Measurements from ENCODE around the gene AGER. TPM values are rescaled to one million over a fixed set of nuclear protein-coding genes. Genes with fewer than 3 reads are reported as not detected.
"Not testable (repeated sequence)": the region's sequence is repeated elsewhere in the genome, so short reads cannot be mapped to it uniquely, and the experiment has no call there.

The AGER gene
- total and polyA plus RNA-seq, 9 donors: 3.7 to 17.1 (median 10.1) TPM

DNA sequence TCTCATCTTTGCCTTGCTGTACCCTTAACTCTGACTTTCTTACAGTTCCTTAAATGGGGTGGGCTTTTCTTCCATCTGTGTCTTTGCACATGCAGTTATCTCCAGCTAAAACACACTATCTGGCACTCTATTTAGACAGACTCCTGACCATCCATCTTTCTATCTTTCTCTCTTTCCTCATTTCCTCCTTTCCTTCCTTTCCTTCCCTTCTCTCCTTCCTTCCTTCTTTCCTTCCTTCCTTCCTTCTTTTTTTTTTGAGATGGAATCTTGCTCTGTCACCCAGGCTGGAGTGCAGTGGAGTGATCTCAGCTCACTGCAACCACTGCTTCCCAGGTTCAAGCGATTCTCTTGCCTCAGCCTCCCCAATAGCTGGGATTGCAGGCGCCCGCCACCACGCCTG lies 31.6 kb upstream of the AGER start:
- no peak overlapping the region for H3K4me3 ChIP-seq (ENCODE audit: low read length)
- no peaks in the 10 kb centered on the region for H3K9me3 ChIP-seq (replicated peaks; ENCODE audit: control insufficient read depth, low read depth, low read length)
- no peak overlapping the region for H3K27ac ChIP-seq (ENCODE audit: low read length)
- H3K4me1 ChIP-seq (ENCODE audit: control insufficient read depth, insufficient read depth, low read length): no peaks in the 10 kb centered on the region
- no peaks in the 10 kb centered on the region for H3K36me3 ChIP-seq (ENCODE audit: control insufficient read depth, insufficient read depth, low read length)
- H3K27me3 ChIP-seq (ENCODE audit: control insufficient read depth, insufficient read depth, low read length): no peaks in the 10 kb centered on the region
- no CpG with 5 or more reads among the region's 4 CpGs for WGBS (ENCODE audit: insufficient coverage)
- DNase-seq: no peak

DNA sequence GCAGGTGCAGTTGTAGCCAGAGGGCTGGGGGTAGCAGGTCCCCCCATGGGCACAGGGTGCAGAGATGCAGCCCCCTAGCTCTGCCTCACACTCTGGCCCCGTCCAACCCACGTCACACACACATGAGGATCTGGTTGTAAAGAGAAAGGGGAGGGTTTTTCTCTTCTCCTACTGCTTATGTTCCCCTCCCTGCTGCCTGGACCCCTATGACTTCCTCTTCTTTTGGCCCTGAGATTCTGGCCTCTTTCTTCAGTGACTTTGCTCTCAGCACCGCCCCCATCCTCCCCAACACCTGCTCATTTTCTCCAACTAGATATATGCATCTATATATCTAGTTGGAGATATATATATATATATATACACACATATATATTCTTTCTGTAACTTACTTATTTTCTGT lies 30.1 kb upstream of the AGER start:
- no peaks in the 10 kb centered on the region for H3K27me3 ChIP-seq (ENCODE audit: control insufficient read depth, insufficient read depth, low read length)
- no peaks in the 10 kb centered on the region for H3K36me3 ChIP-seq (ENCODE audit: control insufficient read depth, insufficient read depth, low read length)
- no peaks in the 10 kb centered on the region for H3K4me1 ChIP-seq (ENCODE audit: control insufficient read depth, insufficient read depth, low read length)
- H3K27ac ChIP-seq (ENCODE audit: low read length): no peak overlapping the region
- no peak overlapping the region for H3K4me3 ChIP-seq (ENCODE audit: low read length)
- WGBS (ENCODE audit: insufficient coverage): no CpG with 5 or more reads among the region's 3 CpGs
- DNase-seq: no peak
- H3K9me3 ChIP-seq (replicated peaks; ENCODE audit: control insufficient read depth, low read depth, low read length): no peaks in the 10 kb centered on the region

DNA sequence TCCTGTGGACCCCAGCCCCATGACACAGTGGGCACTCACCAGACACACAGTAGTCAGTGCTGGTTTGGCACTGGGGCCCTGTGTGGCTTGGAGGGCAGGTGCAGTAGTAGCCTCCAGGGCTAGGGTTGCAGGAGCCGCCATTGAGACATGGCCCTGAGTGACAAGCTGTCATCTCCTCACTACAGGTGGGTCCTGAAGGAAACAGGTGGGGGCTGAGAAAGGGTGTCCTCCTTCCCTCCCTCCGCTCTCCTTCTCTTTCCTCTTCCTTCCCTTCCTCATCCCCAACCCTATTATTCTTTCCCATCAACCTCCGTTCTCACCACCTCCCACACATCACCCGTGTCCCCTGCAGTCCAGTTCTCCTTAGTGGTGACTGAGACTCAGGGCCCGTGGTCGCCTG lies 29.6 kb upstream of the AGER start:
- 78% methylated on average over 2 of the region's 6 CpGs for WGBS (ENCODE audit: insufficient coverage)
- H3K27ac ChIP-seq (ENCODE audit: low read length): no peak overlapping the region
- H3K9me3 ChIP-seq (replicated peaks; ENCODE audit: control insufficient read depth, low read depth, low read length): no peaks in the 10 kb centered on the region
- DNase-seq: no peak
- no peaks in the 10 kb centered on the region for H3K27me3 ChIP-seq (ENCODE audit: control insufficient read depth, insufficient read depth, low read length)
- H3K36me3 ChIP-seq (ENCODE audit: control insufficient read depth, insufficient read depth, low read length): no peaks in the 10 kb centered on the region
- no peak overlapping the region for H3K4me3 ChIP-seq (ENCODE audit: low read length)
- no peaks in the 10 kb centered on the region for H3K4me1 ChIP-seq (ENCODE audit: control insufficient read depth, insufficient read depth, low read length)

DNA sequence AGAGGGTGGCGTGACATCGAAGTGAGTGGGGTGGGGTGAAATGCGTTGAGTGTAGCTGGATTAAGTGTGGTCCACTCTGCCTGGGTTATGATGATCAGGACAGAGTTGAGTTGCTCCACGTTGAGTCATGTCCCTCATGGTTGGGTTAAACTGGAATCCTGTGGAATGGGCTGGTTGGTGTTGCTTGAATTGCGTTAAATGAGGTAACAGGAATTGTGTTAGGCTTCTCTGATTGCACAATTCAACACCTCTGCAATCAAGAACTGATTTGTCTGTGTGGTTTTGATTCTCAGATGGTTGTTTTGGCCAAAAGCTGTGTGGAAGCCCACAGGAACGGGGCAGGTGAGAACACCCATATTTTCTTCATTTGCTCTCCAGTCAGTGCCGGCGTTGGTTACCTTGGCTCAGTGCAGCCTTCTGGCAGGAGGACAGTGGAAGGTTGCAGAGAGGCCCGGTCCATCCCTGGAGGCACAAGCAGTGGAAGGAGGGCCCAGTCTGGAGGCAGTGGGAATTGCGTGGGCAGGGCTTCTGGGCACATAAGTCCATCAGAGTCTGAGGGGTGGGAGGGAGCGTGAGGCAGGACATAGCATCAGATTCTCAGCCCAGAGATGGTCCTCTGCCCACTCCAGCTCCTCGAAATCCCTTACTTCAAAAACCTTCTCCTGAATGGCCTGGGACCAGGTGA lies 28.2 kb upstream of the AGER start:
- no peak overlapping the region for H3K4me3 ChIP-seq (ENCODE audit: low read length)
- no peaks in the 10 kb centered on the region for H3K27me3 ChIP-seq (ENCODE audit: control insufficient read depth, insufficient read depth, low read length)
- no peaks in the 10 kb centered on the region for H3K4me1 ChIP-seq (ENCODE audit: control insufficient read depth, insufficient read depth, low read length)
- 64% methylated on average over 6 of the region's 12 CpGs for WGBS (ENCODE audit: insufficient coverage)
- H3K36me3 ChIP-seq (ENCODE audit: control insufficient read depth, insufficient read depth, low read length): no peaks in the 10 kb centered on the region
- no peak for DNase-seq
- H3K9me3 ChIP-seq (replicated peaks; ENCODE audit: control insufficient read depth, low read depth, low read length): no peaks in the 10 kb centered on the region
- no peak overlapping the region for H3K27ac ChIP-seq (ENCODE audit: low read length)

DNA sequence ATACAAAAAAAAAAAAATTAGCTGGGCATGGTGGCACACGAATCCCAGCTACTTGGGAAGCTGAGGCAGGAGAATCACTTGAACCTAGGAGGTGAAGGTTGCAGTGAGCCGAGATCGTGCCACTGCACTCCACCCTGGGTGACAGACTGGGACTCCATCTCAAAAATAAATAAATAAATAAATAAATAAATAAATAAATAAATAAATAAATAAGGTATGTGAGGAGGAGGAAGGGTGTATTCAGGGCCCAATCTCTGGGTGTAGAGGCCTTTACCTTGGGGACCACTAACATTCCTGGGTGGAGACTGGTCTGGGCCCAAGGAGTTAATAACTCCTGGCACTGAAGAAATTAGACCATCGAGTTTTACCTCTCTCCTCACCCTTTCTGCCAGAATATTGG lies 27.4 kb upstream of the AGER start:
- not testable (repeated sequence) for H3K9me3 ChIP-seq (replicated peaks; ENCODE audit: control insufficient read depth, low read depth, low read length); H3K4me3 ChIP-seq (ENCODE audit: low read length); H3K27me3 ChIP-seq (ENCODE audit: control insufficient read depth, insufficient read depth, low read length); DNase-seq; H3K36me3 ChIP-seq (ENCODE audit: control insufficient read depth, insufficient read depth, low read length); H3K4me1 ChIP-seq (ENCODE audit: control insufficient read depth, insufficient read depth, low read length); H3K27ac ChIP-seq (ENCODE audit: low read length)
- WGBS (ENCODE audit: insufficient coverage): no CpG with 5 or more reads among the region's 4 CpGs

DNA sequence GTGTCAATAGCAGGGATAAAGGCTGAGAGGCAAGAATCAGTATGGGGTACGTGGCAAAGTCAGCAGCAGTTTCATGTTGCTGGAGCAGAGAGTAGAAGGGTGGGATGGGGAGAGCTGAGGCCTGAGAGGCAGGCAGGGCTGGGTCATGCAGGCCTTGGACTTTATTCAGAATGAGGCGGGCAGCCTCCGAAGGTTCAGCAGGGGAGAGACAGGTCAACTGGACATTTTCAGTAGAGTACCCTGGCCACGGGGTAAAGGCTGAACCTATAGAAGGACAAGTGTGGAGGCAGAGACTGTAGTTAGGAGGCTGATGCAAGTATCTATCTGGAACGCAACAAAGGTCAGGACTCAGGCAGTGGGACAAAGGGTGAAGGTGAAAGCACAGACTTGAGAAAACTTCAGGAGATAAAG lies 26.1 kb upstream of the AGER start:
- Histone ChIP-seq H3K9me3 (replicated peaks; ENCODE audit: control insufficient read depth, low read depth, low read length) (no peaks in the 10 kb centered on the region), H3K4me3 (ENCODE audit: low read length) (no peak overlapping the region), H3K4me1 (ENCODE audit: control insufficient read depth, insufficient read depth, low read length) (no peaks in the 10 kb centered on the region), H3K27me3 (ENCODE audit: control insufficient read depth, insufficient read depth, low read length) (no peaks in the 10 kb centered on the region), H3K36me3 (ENCODE audit: control insufficient read depth, insufficient read depth, low read length) (no peaks in the 10 kb centered on the region), H3K27ac (ENCODE audit: low read length) (no peak overlapping the region)
- no peak for DNase-seq
- WGBS (ENCODE audit: insufficient coverage): 78% methylated on average over 5 of the region's 5 CpGs

DNA sequence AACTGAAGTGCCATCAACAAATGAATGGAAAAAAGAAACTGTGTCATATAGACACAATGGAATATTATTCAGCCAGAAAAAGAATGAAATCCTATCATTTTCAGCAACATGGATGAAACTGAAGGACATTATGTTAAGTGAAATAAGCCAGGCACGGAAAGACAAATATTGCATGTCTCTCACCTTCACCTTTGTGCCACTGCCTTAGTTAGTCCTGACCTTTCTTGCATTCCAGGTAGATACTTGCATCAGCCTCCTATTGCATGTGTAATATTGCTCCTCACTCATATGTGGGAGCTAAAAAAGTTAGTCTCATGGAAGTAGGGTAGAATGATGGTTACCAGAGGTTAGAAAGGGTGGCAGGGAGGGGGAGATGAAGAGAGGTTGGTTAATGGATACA lies 24.9 kb upstream of the AGER start:
- no CpG with 5 or more reads among the region's 1 CpG for WGBS (ENCODE audit: insufficient coverage)
- H3K9me3 ChIP-seq (replicated peaks; ENCODE audit: control insufficient read depth, low read depth, low read length): no peaks in the 10 kb centered on the region
- H3K4me3 ChIP-seq (ENCODE audit: low read length): no peak overlapping the region
- no peak overlapping the region for H3K27ac ChIP-seq (ENCODE audit: low read length)
- peaks cover 2% of the 10 kb centered on the region for H3K27me3 ChIP-seq (ENCODE audit: control insufficient read depth, insufficient read depth, low read length)
- no peak for DNase-seq
- no peaks in the 10 kb centered on the region for H3K4me1 ChIP-seq (ENCODE audit: control insufficient read depth, insufficient read depth, low read length)
- H3K36me3 ChIP-seq (ENCODE audit: control insufficient read depth, insufficient read depth, low read length): no peaks in the 10 kb centered on the region

DNA sequence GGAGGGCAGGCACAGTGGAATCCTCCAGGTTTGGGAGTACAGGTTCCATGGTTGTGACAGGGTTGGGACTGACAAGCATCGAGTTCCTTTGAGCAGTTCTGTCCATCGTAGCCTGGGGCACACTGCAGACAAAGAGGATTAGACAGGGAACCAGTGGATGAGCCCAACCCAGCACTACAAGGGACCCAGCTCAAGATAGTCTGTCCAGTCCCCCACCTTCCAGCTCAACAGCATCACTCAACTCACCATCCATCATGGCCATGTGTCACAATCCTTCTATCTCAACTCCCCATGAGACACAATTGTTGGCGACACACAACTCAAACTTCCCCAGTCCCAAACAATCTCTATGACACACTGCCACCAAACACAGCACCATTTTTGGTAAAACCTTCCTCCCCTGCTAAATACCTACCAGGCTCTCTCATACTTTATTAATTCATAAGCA lies 20.2 kb upstream of the AGER start:
- H3K27me3 ChIP-seq (ENCODE audit: control insufficient read depth, insufficient read depth, low read length): peaks cover 5% of the 10 kb centered on the region
- no peaks in the 10 kb centered on the region for H3K9me3 ChIP-seq (replicated peaks; ENCODE audit: control insufficient read depth, low read depth, low read length)
- 92% methylated on average over 3 of the region's 3 CpGs for WGBS (ENCODE audit: insufficient coverage)
- no peaks in the 10 kb centered on the region for H3K36me3 ChIP-seq (ENCODE audit: control insufficient read depth, insufficient read depth, low read length)
- no peaks in the 10 kb centered on the region for H3K4me1 ChIP-seq (ENCODE audit: control insufficient read depth, insufficient read depth, low read length)
- no peak overlapping the region for H3K27ac ChIP-seq (ENCODE audit: low read length)
- H3K4me3 ChIP-seq (ENCODE audit: low read length): no peak overlapping the region
- DNase-seq: no peak

DNA sequence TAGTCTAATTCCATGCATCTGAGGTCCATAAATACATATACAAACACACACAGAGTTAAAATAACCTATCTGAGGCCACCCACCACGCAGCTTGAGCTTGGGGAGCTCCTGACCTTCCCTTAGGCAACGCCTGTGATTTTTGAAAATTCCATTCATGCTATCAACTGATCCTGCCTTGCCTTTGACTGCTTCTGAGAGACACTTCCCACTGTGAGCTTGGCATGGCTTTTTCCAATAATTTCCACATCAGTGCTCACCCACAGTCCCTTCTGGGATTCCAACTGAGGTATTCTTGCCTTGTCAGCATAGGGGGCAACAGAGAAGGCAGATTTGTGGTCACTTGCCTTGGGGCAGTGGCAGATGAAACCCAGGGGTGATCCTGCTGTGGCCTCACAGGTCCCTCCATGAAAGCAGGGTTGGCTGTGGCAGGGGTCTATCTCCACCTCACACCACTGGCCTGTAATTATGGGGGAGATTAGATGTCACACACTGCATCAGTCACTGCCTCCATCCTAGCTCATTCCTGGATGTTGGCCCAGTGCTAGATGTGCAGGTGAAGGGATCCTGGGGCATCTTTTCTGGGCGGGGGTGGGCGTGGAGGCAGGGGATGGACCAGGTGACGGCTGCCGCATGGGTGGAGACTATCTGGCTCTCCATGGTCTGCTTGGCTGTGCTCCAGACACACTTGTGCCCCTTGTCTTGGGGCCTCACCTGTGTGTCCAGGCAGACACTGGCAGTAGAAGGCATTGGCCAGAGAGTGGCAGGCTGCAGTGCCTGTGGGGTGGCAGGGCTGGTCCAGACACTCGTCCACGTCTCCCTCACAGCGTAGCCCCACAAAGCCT lies 19.6 kb upstream of the AGER start:
- 83% methylated on average over 9 of the region's 9 CpGs for WGBS (ENCODE audit: insufficient coverage)
- Histone ChIP-seq H3K27ac (ENCODE audit: low read length) (no peak overlapping the region), H3K27me3 (ENCODE audit: control insufficient read depth, insufficient read depth, low read length) (peaks cover 5% of the 10 kb centered on the region), H3K4me1 (ENCODE audit: control insufficient read depth, insufficient read depth, low read length) (no peaks in the 10 kb centered on the region), H3K9me3 (replicated peaks; ENCODE audit: control insufficient read depth, low read depth, low read length) (no peaks in the 10 kb centered on the region), H3K36me3 (ENCODE audit: control insufficient read depth, insufficient read depth, low read length) (no peaks in the 10 kb centered on the region), H3K4me3 (ENCODE audit: low read length) (no peak overlapping the region)
- DNase-seq: no peak

DNA sequence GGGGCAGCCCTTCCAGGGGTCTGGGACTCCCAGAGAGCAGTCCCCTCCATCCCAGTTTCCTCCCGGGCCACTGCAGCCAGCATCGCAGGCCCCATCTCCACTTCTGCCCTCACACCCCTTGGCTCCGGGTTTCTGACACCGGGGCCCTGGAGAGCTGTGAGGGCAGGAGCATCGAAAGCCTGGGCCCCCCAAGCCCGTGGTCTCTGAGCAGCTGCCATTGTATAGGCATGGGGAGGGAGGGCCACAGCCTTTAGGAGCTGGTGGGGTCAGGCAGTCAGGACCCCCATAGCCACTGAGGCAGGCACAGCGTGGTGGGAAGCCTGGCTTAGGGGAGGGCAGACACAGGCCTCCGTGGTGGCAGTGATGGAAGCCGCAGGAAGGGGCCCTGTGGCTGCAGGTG lies 18.1 kb upstream of the AGER start:
- no peak overlapping the region for H3K4me3 ChIP-seq (ENCODE audit: low read length)
- 78% methylated on average over 3 of the region's 9 CpGs for WGBS (ENCODE audit: insufficient coverage)
- H3K4me1 ChIP-seq (ENCODE audit: control insufficient read depth, insufficient read depth, low read length): peaks cover 3% of the 10 kb centered on the region
- H3K27ac ChIP-seq (ENCODE audit: low read length): no peak overlapping the region
- peaks cover 5% of the 10 kb centered on the region for H3K27me3 ChIP-seq (ENCODE audit: control insufficient read depth, insufficient read depth, low read length)
- no peaks in the 10 kb centered on the region for H3K9me3 ChIP-seq (replicated peaks; ENCODE audit: control insufficient read depth, low read depth, low read length)
- H3K36me3 ChIP-seq (ENCODE audit: control insufficient read depth, insufficient read depth, low read length): no peaks in the 10 kb centered on the region
- DNase-seq: no peak

All from muscle of leg (tissue), 11 donors.